Vagina (tissue), 2 donors: ENCODE measurements around the gene DACH2.

Experiments
- CTCF ChIP-seq, 3 experiments: fragments of 450-650 bp in 2 of 3; fragments of 200-600 bp in 1 of 3; sonication (generic) in 1 of 3; IDR thresholded peaks; one replicate each; pipeline ENCODE4 v1.5.1; 2017 to 2019; ENCODE audit warnings: antibody characterized with exemption in 3 of 3, mild to moderate bottlenecking in 2 of 3, moderate library complexity in 2 of 3
- POLR2A ChIP-seq, 2 donors: fragments of 450-650 bp; IDR thresholded peaks; one replicate each; pipeline ENCODE4 v1.6.1; 2017; ENCODE audit warnings: antibody characterized with exemption in 2 of 2, mild to moderate bottlenecking in 2 of 2, moderate library complexity in 2 of 2
- POLR2AphosphoS5 ChIP-seq, 2 donors: sonication (generic); formaldehyde crosslinking; IDR thresholded peaks; one replicate each; pipeline ENCODE4 v1.9.0; 2017; ENCODE audit warnings: antibody characterized with exemption in 2 of 2, mild to moderate bottlenecking in 2 of 2, low read depth in 1 of 2; ENCODE audit not compliant: insufficient read depth in 1 of 2

DNA sequence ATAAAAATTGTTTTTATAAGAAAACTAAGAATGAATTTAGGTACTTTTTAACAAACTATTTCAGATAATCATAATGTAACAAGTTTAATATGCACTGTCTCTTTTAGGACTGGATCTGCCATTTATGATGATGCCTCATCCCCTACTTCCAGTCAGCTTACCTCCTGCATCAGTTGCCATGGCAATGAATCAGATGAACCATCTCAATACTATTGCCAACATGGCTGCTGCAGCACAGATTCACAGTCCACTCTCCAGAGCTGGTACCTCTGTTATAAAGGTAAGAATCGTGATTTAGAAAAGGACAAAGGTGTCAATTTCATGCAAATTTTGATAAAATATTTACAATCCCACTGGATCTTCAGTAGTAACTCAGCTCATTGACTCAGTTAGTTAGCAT lies 566.2 kb downstream of the DACH2 start:
- TF ChIP-seq CTCF (IDR thresholded peaks at IDR 0.05) (no peak), POLR2A (IDR thresholded peaks at IDR 0.05) (no peak), POLR2AphosphoS5 (IDR thresholded peaks at IDR 0.05; ENCODE audit: insufficient read depth in 1 of 2, low read depth in 1 of 2) (no peak)
